Parathyroid adenoma (tissue), 2 donors: ENCODE results near the gene PRAF2.
A peak's percentile ranks its signal among the peaks of the same experiment; 100 is the strongest.

Source experiments
- H2AFZ ChIP-seq: fragments of 300-600 bp; sonication (generic); one replicate; pipeline ENCODE4 v1.7.0; 2017; ENCODE audit warnings: antibody characterized with exemption, mild to moderate bottlenecking
- H3K27ac ChIP-seq: fragments of 300-600 bp; sonication (generic); one replicate; pipeline ENCODE4 v1.7.0; 2017
- H3K27me3 ChIP-seq: fragments of 300-600 bp; sonication (generic); one replicate; pipeline ENCODE4 v1.7.0; 2017; ENCODE audit warnings: low read length; ENCODE audit not compliant: control insufficient read depth, insufficient read depth
- H3K36me3 ChIP-seq: fragments of 300-600 bp; sonication (generic); one replicate; pipeline ENCODE4 v1.7.0; 2017; ENCODE audit warnings: low read length; ENCODE audit not compliant: control insufficient read depth, insufficient read depth
- H3K4me1 ChIP-seq: fragments of 300-600 bp; sonication (generic); one replicate; pipeline ENCODE4 v1.7.0; 2017; ENCODE audit warnings: control low read depth
- H3K4me2 ChIP-seq: fragments of 300-600 bp; sonication (generic); one replicate; pipeline ENCODE4 v1.7.0; 2017; ENCODE audit warnings: low read length
- H3K4me3 ChIP-seq: fragments of 300-600 bp; sonication (generic); one replicate; pipeline ENCODE4 v1.7.0; 2017; ENCODE audit warnings: low read depth, low read length
- H3K79me2 ChIP-seq: fragments of 300-600 bp; sonication (generic); one replicate; pipeline ENCODE4 v1.7.0; 2017; ENCODE audit warnings: control low read depth
- H3K9ac ChIP-seq: fragments of 300-600 bp; sonication (generic); one replicate; pipeline ENCODE4 v1.7.0; 2017; ENCODE audit warnings: mild to moderate bottlenecking
- H3K9me3 ChIP-seq: fragments of 300-600 bp; sonication (generic); one replicate; pipeline ENCODE4 v1.7.0; 2017; ENCODE audit warnings: low read length; ENCODE audit not compliant: control insufficient read depth
- TF ChIP-seq, protein P1 (sequence below): fragments of 300-600 bp; sonication (generic); IDR thresholded peaks from one replicate; pipeline ENCODE4 v1.7.0; 2017; ENCODE audit warnings: antibody characterized with exemption, mild to moderate bottlenecking
- donor health status: primary hyperparathyroidism.

PRAF2 gene

DNA sequence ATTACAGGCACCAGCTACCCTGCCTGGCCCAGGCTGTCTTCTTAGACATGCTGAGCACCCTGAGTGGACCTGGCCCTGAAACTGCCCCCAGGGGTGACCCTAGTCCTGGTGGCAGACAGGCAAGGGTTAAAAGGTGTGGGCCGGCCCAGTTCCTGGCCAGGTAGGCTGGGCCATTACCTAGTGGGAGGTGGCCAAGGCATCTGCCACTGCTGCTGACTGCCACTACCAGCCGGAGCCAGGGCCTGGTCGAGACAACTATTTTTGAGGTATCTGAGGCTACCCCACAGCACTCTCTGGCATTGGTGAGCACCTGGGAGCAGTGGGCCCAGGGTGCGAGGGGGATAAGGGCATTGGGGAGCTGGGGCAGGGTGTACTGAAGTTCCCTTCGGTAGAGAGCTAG, 15.0 kb downstream of the PRAF2 start, which contains the start of gene CCDC120:
CCDC120 (plus strand) TSS at position 206 of the 400 bp plus-strand sequence. CDS start 3,043 bp downstream, outside the sequence.
- H3K27ac ChIP-seq, result peak within 1 kb of the TSS; percentile 78
- H3K4me2 ChIP-seq, result peak within 1 kb of the TSS; percentile 67
- no peak within 1 kb of the TSS for H3K9ac ChIP-seq
- no peaks in the 10 kb centered on the region for H3K36me3 ChIP-seq
- no peaks in the 10 kb centered on the region for H3K9me3 ChIP-seq
- H3K27me3 ChIP-seq, result no peaks in the 10 kb centered on the region
- H3K4me3 ChIP-seq, result peak within 1 kb of the TSS; percentile 59
- no peaks in the 10 kb centered on the region for H3K4me1 ChIP-seq
- H3K79me2 ChIP-seq, result peaks cover 10% of the 10 kb centered on the region
- peak within 1 kb of the TSS; percentile 60 for H2AFZ ChIP-seq
- TF ChIP-seq, protein P1, sequence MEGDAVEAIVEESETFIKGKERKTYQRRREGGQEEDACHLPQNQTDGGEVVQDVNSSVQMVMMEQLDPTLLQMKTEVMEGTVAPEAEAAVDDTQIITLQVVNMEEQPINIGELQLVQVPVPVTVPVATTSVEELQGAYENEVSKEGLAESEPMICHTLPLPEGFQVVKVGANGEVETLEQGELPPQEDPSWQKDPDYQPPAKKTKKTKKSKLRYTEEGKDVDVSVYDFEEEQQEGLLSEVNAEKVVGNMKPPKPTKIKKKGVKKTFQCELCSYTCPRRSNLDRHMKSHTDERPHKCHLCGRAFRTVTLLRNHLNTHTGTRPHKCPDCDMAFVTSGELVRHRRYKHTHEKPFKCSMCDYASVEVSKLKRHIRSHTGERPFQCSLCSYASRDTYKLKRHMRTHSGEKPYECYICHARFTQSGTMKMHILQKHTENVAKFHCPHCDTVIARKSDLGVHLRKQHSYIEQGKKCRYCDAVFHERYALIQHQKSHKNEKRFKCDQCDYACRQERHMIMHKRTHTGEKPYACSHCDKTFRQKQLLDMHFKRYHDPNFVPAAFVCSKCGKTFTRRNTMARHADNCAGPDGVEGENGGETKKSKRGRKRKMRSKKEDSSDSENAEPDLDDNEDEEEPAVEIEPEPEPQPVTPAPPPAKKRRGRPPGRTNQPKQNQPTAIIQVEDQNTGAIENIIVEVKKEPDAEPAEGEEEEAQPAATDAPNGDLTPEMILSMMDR, result no peak

DNA sequence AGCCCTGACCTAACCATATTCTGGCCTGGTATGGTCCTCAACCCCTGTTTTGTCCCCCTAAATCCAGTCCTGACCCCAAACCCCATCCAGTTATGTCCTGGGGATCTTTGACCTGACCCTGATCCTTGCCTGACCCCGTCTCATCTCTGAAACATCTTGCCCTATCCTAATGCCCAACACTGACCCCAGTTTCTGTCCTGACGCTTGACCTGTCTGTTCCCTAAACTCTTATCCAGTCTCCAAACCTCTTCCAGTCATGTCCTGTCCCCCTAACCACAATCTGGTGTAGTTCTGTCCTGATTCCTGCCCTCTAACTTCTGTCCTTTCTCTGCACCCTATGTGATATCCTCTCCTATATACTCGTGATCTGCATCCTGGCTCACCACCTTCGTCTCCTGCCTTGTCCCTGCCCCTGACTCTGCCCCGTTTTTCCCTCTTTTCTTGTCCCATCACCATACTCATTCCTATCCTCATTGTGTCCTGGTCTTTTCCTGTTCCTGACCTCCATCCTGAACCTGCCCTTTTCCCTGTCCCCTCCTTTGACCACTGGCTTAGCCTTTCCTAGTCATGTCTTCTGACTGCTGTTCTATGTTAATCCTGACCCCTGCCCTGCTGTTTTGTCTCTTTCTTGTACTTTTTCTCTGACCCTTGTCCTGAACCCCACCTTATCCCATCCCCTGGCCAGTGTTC, 19.6 kb downstream of the PRAF2 start:
- peak overlapping the region; percentile 68 for H3K4me2 ChIP-seq
- no peaks in the 10 kb centered on the region for H3K79me2 ChIP-seq
- peak overlapping the region; percentile 57 for H3K4me3 ChIP-seq
- no peaks in the 10 kb centered on the region for H3K9me3 ChIP-seq
- H3K36me3 ChIP-seq, result no peaks in the 10 kb centered on the region
- no peaks in the 10 kb centered on the region for H3K27me3 ChIP-seq
- H3K9ac ChIP-seq, result no peak overlapping the region
- H3K27ac ChIP-seq, result peak overlapping the region; percentile 75
- peak overlapping the region; percentile 91 for H2AFZ ChIP-seq
- no peaks in the 10 kb centered on the region for H3K4me1 ChIP-seq
- TF ChIP-seq, protein P1, result no peak

DNA sequence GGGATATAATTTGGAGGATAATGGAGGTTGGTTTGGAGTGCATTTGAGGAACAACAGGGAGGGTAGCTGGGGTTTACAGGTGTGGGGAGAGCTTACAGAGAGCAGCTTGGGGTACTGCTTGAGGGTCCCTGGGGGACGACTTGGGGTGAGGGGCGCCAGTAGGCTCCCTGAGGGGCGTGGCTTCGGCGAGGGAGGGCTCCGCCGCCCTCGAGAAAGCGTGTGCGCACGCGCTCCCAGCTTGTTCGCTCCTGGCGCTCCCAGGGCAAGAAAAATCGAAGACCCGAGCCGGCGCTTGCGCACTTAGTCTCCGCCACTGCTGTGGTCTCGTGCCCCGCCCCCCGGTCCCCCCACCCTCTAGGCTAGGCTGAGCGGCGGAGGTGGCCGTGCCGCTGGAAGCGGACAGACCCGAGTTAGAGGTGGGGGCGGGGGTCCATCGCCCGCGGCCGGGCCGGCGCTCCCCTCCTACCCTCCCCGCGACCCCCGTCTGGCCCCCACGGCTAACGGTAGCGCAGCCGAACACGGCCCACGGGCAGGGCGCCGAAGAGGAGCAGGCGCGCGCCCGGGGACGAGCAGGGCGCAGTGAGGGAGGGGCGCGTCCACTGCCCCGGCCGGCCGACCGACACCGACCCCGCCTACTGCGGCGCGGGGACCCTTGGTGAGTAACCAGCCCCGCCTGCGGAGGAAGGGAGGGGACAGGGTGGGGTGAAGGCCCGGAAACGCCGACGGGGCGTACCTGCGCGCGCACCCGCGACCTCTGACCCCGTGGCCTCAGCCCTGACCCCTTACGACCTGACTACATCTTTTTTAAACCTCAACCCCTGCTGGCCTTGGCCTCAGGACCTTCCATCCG, 20.4 kb downstream of the PRAF2 start:
- no peaks in the 10 kb centered on the region for H3K9me3 ChIP-seq
- peak overlapping the region; percentile 14 for H3K9ac ChIP-seq
- no peaks in the 10 kb centered on the region for H3K27me3 ChIP-seq
- no peaks in the 10 kb centered on the region for H3K36me3 ChIP-seq
- peak overlapping the region; percentile 68 for H3K4me2 ChIP-seq
- H3K79me2 ChIP-seq, result no peaks in the 10 kb centered on the region
- peak overlapping the region; percentile 91 for H2AFZ ChIP-seq
- TF ChIP-seq, protein P1, result no peak
- H3K27ac ChIP-seq, result peak overlapping the region; percentile 75
- H3K4me1 ChIP-seq, result no peaks in the 10 kb centered on the region
- H3K4me3 ChIP-seq, result peak overlapping the region; percentile 57

DNA sequence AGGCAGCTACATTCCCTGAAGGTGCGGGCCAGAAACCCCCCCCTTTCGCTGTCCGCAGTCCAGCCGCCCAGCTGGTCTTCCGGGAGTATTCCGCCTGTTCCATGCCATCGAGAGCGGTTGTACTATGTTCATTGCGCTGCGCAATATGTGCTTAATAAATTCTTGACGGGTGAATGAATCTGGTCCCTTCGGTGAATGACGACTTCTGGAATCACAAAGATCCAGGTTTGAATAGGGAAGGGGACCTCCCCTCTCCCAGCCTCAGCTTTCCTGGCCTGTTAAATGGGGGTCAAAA, 29.9 kb downstream of the PRAF2 start:
- peak overlapping the region; percentile 54 for H2AFZ ChIP-seq
- H3K79me2 ChIP-seq, result peaks cover 5% of the 10 kb centered on the region
- H3K4me3 ChIP-seq, result peak overlapping the region; percentile 22
- H3K4me1 ChIP-seq, result peaks cover 2% of the 10 kb centered on the region
- peak overlapping the region; percentile 30 for H3K27ac ChIP-seq
- no peaks in the 10 kb centered on the region for H3K27me3 ChIP-seq
- H3K9me3 ChIP-seq, result no peaks in the 10 kb centered on the region
- TF ChIP-seq, protein P1, result no peak
- H3K4me2 ChIP-seq, result peak overlapping the region; percentile 22
- no peak overlapping the region for H3K9ac ChIP-seq
- H3K36me3 ChIP-seq, result no peaks in the 10 kb centered on the region
